Brain microvascular endothelial cell (primary cell): Measurements from ENCODE around the gene PARD3.

Source experiments
- DNase-seq: peaks from one replicate; pipeline ENCODE4 v3.0.0-alpha.2; 2020
- H3K27ac ChIP-seq: fragments of 250-450 bp; sonication (Bioruptor Pico); 2 replicates; pipeline ENCODE4 v1.5.1; 2020; ENCODE audit warnings: mild to moderate bottlenecking, moderate library complexity
- H3K27me3 ChIP-seq: fragments of 250-450 bp; sonication (Bioruptor Pico); replicated peaks from 2 replicates; pipeline ENCODE4 v1.5.1; 2020; ENCODE audit warnings: mild to moderate bottlenecking
- H3K36me3 ChIP-seq: fragments of 250-450 bp; sonication (Bioruptor Pico); replicated peaks from 2 replicates; pipeline ENCODE4 v1.5.1; 2020; ENCODE audit warnings: mild to moderate bottlenecking
- H3K4me3 ChIP-seq: 2 replicates; pipeline ENCODE4 v1.5.1; 2011; ENCODE audit warnings: low read depth, mild to moderate bottlenecking, control low read depth, low read length, moderate library complexity
- CTCF ChIP-seq: IDR thresholded peaks from 2 replicates; pipeline ENCODE4 v1.5.1; 2011; ENCODE audit warnings: low read depth, mild to moderate bottlenecking, moderate library complexity, low read length, control low read depth, inconsistent platforms; ENCODE audit errors: missing control alignments
- in situ Hi-C: cut with HindIII; loops from 2 replicates; pipeline ENCODE4 v1.10.0; 2017; ENCODE audit warnings: low sequenced_read_pairs, low pct_ligation_motif_present

The PARD3 gene

GRCh38 chr10:34348917-34349485 is 466.1 kb downstream of the PARD3 start:
- TF ChIP-seq CTCF = no peak
- no peak overlapping the region for H3K27ac ChIP-seq
- no peaks in the 10 kb centered on the region for H3K36me3 ChIP-seq
- H3K27me3 ChIP-seq = no peaks in the 10 kb centered on the region
- DNase-seq = no peak
- no peak overlapping the region for H3K4me3 ChIP-seq
- in situ Hi-C loops = no loop called here

DNA sequence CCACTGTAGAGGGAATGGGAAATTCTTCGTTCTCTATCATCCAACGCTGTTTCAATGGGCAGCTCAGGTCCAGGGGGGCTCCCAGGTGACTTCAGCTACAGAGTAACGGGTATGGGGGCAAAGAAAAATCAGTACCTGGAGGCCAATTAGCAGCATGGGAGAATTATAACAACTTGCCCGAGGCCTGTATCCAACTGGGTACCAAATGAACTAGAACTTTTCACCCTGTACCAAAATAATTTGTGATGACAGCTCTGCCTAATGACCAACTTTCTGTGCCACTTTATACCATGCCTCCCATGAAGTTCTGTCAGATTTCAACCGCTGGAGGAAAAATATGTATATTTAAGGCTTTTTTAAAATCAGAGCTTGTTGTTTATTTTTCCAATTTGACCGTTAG is 467.1 kb downstream of the PARD3 start:
- in situ Hi-C loops = no loop called here
- TF ChIP-seq CTCF = no peak
- DNase-seq = no peak
- Histone ChIP-seq H3K4me3 (no peak overlapping the region), H3K27ac (no peak overlapping the region), H3K27me3 (no peaks in the 10 kb centered on the region), H3K36me3 (no peaks in the 10 kb centered on the region)

GRCh38 chr10:34347131-34347530 is 468.0 kb downstream of the PARD3 start:
- H3K4me3 ChIP-seq = no peak overlapping the region
- no peak overlapping the region for H3K27ac ChIP-seq
- in situ Hi-C loops = no loop called here
- no peaks in the 10 kb centered on the region for H3K36me3 ChIP-seq
- DNase-seq = no peak
- no peak for TF ChIP-seq CTCF
- H3K27me3 ChIP-seq = no peaks in the 10 kb centered on the region

GRCh38 chr10:34346516-34347100 is 468.5 kb downstream of the PARD3 start:
- in situ Hi-C loops = no loop called here
- no peak for DNase-seq
- no peak for TF ChIP-seq CTCF
- no peak overlapping the region for H3K27ac ChIP-seq
- H3K4me3 ChIP-seq = no peak overlapping the region
- no peaks in the 10 kb centered on the region for H3K27me3 ChIP-seq
- H3K36me3 ChIP-seq = no peaks in the 10 kb centered on the region

DNA sequence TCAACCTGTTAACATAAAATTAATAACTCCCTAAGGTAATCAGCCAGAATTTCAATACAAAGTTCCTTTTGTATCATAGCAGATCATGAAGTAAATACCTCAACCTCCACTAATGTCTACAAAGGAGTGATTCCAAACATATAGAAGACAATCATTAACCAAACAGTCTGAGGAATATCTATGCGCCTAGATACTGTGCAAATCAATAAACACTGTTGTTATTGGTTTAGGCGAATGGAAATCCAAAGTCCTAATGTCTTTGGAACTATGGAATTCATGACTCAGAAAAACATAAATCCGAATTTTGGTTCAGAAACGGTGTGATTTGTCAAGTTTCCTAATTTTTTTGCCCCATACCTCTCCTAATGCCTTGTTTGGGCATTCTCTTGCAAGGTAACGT is 469.7 kb downstream of the PARD3 start:
- no peak for DNase-seq
- no peak for TF ChIP-seq CTCF
- in situ Hi-C loops = no loop called here
- H3K27ac ChIP-seq = no peak overlapping the region
- H3K36me3 ChIP-seq = no peaks in the 10 kb centered on the region
- no peaks in the 10 kb centered on the region for H3K27me3 ChIP-seq
- no peak overlapping the region for H3K4me3 ChIP-seq

GRCh38 chr10:34343764-34344163 is 471.3 kb downstream of the PARD3 start:
- Histone ChIP-seq H3K4me3 (no peak overlapping the region), H3K27me3 (no peaks in the 10 kb centered on the region), H3K27ac (no peak overlapping the region), H3K36me3 (no peaks in the 10 kb centered on the region)
- in situ Hi-C loops = no loop called here
- no peak for TF ChIP-seq CTCF
- no peak for DNase-seq
